ENCODE results near the gene UNKL. TPM values are rescaled to one million over a fixed set of nuclear protein-coding genes. Genes with fewer than 3 reads are reported as not detected.

The UNKL gene
- total and polyA plus RNA-seq, 2 donors (not counting 1 experiment from before 2014, with no cell fraction given), result 53.9 to 178 TPM

DNA sequence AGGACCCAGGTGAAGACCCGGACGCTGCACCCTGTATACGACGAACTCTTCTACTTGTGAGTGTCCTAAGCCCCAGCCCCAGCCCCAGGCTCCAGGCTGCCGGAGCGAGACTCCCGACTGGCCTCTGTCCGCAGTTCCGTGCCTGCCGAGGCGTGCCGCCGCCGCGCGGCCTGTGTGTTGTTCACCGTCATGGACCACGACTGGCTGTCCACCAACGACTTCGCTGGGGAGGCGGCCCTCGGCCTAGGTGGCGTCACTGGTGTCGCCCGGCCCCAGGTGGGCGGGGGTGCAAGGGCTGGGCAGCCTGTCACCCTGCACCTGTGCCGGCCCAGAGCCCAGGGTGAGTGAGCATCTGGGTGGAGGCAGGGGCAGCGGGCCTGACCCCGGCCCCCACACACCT, 66.5 kb downstream of the UNKL start:
- CTCF ChIA-PET, result interaction anchor here (2.1 kb wide), 1 partner anchor 16 kb away, joined by 6 read pairs; no protein-coding TSS in a partner anchor

DNA sequence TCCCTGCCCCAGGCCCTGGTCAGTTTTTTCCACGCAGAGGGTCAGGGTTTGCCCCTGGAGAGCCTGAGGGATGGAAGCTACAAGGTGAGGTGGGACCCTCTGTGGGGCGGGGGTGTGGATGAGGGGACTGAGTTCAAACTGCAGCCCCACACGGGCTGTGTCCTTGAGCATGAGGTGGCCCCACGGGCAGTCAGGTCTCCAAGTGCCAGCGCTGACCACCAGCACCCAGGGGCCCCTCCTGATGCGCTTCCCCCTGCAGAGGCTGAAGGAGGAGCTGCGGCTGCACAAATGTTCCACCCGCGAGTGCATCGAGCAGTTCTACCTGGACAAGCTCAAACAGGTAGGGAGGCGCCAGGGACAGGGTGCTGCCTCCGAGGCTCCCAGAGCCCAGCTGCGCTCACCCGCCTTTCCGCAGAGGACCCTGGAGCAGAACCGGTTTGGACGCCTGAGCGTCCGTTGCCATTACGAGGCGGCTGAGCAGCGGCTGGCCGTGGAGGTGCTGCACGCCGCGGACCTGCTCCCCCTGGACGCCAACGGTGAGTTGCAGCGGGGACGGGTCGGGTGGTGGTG, 67.1 kb downstream of the UNKL start:
- no peaks in the 10 kb centered on the region for H3K27me3 Mint-ChIP-seq
- Histone ChIP-seq H3K9ac (ENCODE audit: low read length) (no peak overlapping the region), H3K27me3 (replicated peaks in 1 of 4; ENCODE audit: control extremely low read depth in 1 of 4, control insufficient read depth in 3 of 4, insufficient read depth in 4 of 4, low read length in 3 of 4) (no peaks in the 10 kb centered on the region), H3K4me2 (replicated peaks; ENCODE audit: low read depth, low read length, poor library complexity, severe bottlenecking) (no peak overlapping the region), H3K27ac (ENCODE audit: low read length in 2 of 2) (no peak overlapping the region), H4K20me1 (ENCODE audit: control insufficient read depth, insufficient read depth, low read length, poor library complexity, severe bottlenecking) (peaks cover 27% of the 10 kb centered on the region), H3K4me1 (ENCODE audit: control insufficient read depth in 2 of 2, insufficient read depth in 2 of 2, low read length in 2 of 2) (peaks cover 20 to 32% of the 10 kb centered on the region in 2 donors), H3K36me3 (replicated peaks in 1 of 2; ENCODE audit: control extremely low read depth in 1 of 2, control insufficient read depth in 1 of 2, extremely low read depth in 1 of 2, insufficient read depth in 2 of 2, low read length in 1 of 2) (peaks cover 0 to 27% of the 10 kb centered on the region in 2 experiments), H3K9me3 (ENCODE audit: control extremely low read depth in 1 of 3, control insufficient read depth in 2 of 3, insufficient read depth in 1 of 3, low read length in 2 of 3) (no peaks in the 10 kb centered on the region), H3K79me2 (ENCODE audit: control insufficient read depth, insufficient read depth, low read length) (peaks cover 19% of the 10 kb centered on the region), H3K4me3 (ENCODE audit: control extremely low read depth in 1 of 5, extremely low read depth in 1 of 5, insufficient read depth in 1 of 5, low read depth in 2 of 5, low read length in 4 of 5) (no peak overlapping the region), H2AFZ (ENCODE audit: insufficient read depth, low read depth, low read length, poor library complexity, severe bottlenecking) (no peak overlapping the region)
- H3K4me1 Mint-ChIP-seq, result peaks cover 31% of the 10 kb centered on the region
- ATAC-seq (ENCODE audit: low read depth) (no peak), DNase-seq (no peak)
- CTCF ChIA-PET, result interaction anchor here (2.1 kb wide), 1 partner anchor 16 kb away, joined by 6 read pairs; no protein-coding TSS in a partner anchor
- no peak overlapping the region for H3K27ac Mint-ChIP-seq
- intact Hi-C loops (cut with micrococcal nuclease), result loop anchor here (10.0 kb wide), 1 partner anchor 267 kb away; the partner anchor contains the start of genes CRAMP1 and IFT140
- WGBS (ENCODE audit: insufficient coverage), result 95% methylated on average over 31 of the region's 31 CpGs
- TF ChIP-seq, protein P1, sequence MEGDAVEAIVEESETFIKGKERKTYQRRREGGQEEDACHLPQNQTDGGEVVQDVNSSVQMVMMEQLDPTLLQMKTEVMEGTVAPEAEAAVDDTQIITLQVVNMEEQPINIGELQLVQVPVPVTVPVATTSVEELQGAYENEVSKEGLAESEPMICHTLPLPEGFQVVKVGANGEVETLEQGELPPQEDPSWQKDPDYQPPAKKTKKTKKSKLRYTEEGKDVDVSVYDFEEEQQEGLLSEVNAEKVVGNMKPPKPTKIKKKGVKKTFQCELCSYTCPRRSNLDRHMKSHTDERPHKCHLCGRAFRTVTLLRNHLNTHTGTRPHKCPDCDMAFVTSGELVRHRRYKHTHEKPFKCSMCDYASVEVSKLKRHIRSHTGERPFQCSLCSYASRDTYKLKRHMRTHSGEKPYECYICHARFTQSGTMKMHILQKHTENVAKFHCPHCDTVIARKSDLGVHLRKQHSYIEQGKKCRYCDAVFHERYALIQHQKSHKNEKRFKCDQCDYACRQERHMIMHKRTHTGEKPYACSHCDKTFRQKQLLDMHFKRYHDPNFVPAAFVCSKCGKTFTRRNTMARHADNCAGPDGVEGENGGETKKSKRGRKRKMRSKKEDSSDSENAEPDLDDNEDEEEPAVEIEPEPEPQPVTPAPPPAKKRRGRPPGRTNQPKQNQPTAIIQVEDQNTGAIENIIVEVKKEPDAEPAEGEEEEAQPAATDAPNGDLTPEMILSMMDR (IDR thresholded peaks at IDR 0.05), result no peak
- no peak for TF ChIP-seq EZH2 (IDR thresholded peaks at IDR 0.05; ENCODE audit: borderline replicate concordance, insufficient read depth, low read depth, low read length, poor library complexity, severe bottlenecking)
- no peak overlapping the region for H3K4me3 Mint-ChIP-seq
- H3K9me3 Mint-ChIP-seq (ENCODE audit: insufficient read depth), result no peaks in the 10 kb centered on the region
- POLR2A ChIA-PET, result interaction anchor here (0.6 to 1.1 kb wide), 3 partner anchors 21 to 38 kb away, joined by 3 to 4 read pairs (median 3); partner anchors contain the start of gene UBE2I

More for the DNA sequence above, 66.5 kb downstream of the UNKL start:
- H3K9me3 Mint-ChIP-seq (ENCODE audit: insufficient read depth), result no peaks in the 10 kb centered on the region
- peaks cover 0 to 27% of the 10 kb centered on the region in 2 experiments for H3K36me3 ChIP-seq (replicated peaks in 1 of 2; ENCODE audit: control extremely low read depth in 1 of 2, control insufficient read depth in 1 of 2, extremely low read depth in 1 of 2, insufficient read depth in 2 of 2, low read length in 1 of 2)
- H4K20me1 ChIP-seq (ENCODE audit: control insufficient read depth, insufficient read depth, low read length, poor library complexity, severe bottlenecking), result peaks cover 33% of the 10 kb centered on the region
- intact Hi-C loops (cut with micrococcal nuclease), result loop anchor here (10.0 kb wide), 1 partner anchor 267 kb away; the partner anchor contains the start of genes CRAMP1 and IFT140
- H3K9me3 ChIP-seq (ENCODE audit: control extremely low read depth in 1 of 3, control insufficient read depth in 2 of 3, insufficient read depth in 1 of 3, low read length in 2 of 3), result no peaks in the 10 kb centered on the region
- no peak overlapping the region for H3K4me3 Mint-ChIP-seq
- POLR2A ChIA-PET, result interaction anchor here (0.6 to 1.1 kb wide), 2 partner anchors 24 to 39 kb away, joined by 3 to 4 read pairs; partner anchors contain the start of gene UBE2I
- TF ChIP-seq EZH2 (IDR thresholded peaks at IDR 0.05; ENCODE audit: borderline replicate concordance, insufficient read depth, low read depth, low read length, poor library complexity, severe bottlenecking), result no peak
- TF ChIP-seq, protein P1 (IDR thresholded peaks at IDR 0.05), result no peak
- ATAC-seq (ENCODE audit: low read depth), result no peak
- no peak overlapping the region for H3K4me3 ChIP-seq (ENCODE audit: control extremely low read depth in 1 of 5, extremely low read depth in 1 of 5, insufficient read depth in 1 of 5, low read depth in 2 of 5, low read length in 4 of 5)
- H3K4me1 ChIP-seq (ENCODE audit: control insufficient read depth in 2 of 2, insufficient read depth in 2 of 2, low read length in 2 of 2), result peaks cover 23 to 31% of the 10 kb centered on the region in 2 donors
- no peak for DNase-seq
- H3K27ac Mint-ChIP-seq, result no peak overlapping the region
- peaks cover 30% of the 10 kb centered on the region for H3K4me1 Mint-ChIP-seq
- no peak overlapping the region for H3K27ac ChIP-seq (ENCODE audit: low read length in 2 of 2)
- no peak overlapping the region for H3K4me2 ChIP-seq (replicated peaks; ENCODE audit: low read depth, low read length, poor library complexity, severe bottlenecking)
- H3K27me3 ChIP-seq (replicated peaks in 1 of 4; ENCODE audit: control extremely low read depth in 1 of 4, control insufficient read depth in 3 of 4, insufficient read depth in 4 of 4, low read length in 3 of 4), result no peaks in the 10 kb centered on the region
- 93% methylated on average over 29 of the region's 29 CpGs for WGBS (ENCODE audit: insufficient coverage)
- H3K79me2 ChIP-seq (ENCODE audit: control insufficient read depth, insufficient read depth, low read length), result peaks cover 25% of the 10 kb centered on the region
- H3K27me3 Mint-ChIP-seq, result no peaks in the 10 kb centered on the region
- no peak overlapping the region for H2AFZ ChIP-seq (ENCODE audit: insufficient read depth, low read depth, low read length, poor library complexity, severe bottlenecking)
- H3K9ac ChIP-seq (ENCODE audit: low read length), result no peak overlapping the region

Measured in B cell (primary cell).